GM12878 (cell line): ENCODE measurements around the gene N4BP3. TPM values are rescaled to one million over a fixed set of nuclear protein-coding genes. Genes with fewer than 3 reads are reported as not detected.

Experiments
- ATAC-seq: fragments of 200-7000 bp; cut with Tn5 transposase; 3 replicates; pipeline ENCODE4 v1.9.1; 2020; ENCODE audit warnings: mild to moderate bottlenecking, moderate library complexity
- BruUV-seq: library from RNA; stranded (reverse); fragments of 400-500 nt; replicated peaks from 2 replicates; lab custom pipeline; 2021; lab: Mats Ljungman, UMichigan
- CTCF ChIA-PET: fragments of 300-600 bp; sonication (Branson Sonifier 250); formaldehyde crosslinking; extraction: SDS; loops from one replicate; lab custom pipeline; 2021; ENCODE audit warnings: inconsistent platforms; lab: Yijun Ruan, JAX
- POLR2A ChIA-PET: fragments of 350-600 bp; formaldehyde crosslinking; extraction: SDS; loops from one replicate; lab custom pipeline; 2021; ENCODE audit warnings: inconsistent platforms; lab: Charles Lee
- RAD21 ChIA-PET: fragments of 300-600 bp; sonication (Branson Sonifier 250); formaldehyde crosslinking; loops from one replicate; lab custom pipeline; 2023; ENCODE audit warnings: antibody characterized with exemption; ENCODE audit not compliant: unreplicated experiment; lab: Charles Lee
- SMC1A ChIA-PET: fragments of 300-600 bp; sonication (Branson Sonifier 250); formaldehyde crosslinking; loops from one replicate; lab custom pipeline; 2023; ENCODE audit not compliant: unreplicated experiment, uncharacterized antibody; lab: Charles Lee
- DNase-seq: peaks from one replicate; pipeline ENCODE4 v3.0.0-alpha.2; 2011; ENCODE audit warnings: low read depth, low spot score
- FAIRE-seq: peaks from 3 replicates; lab custom pipeline; 2011; peaks lifted over from hg19 to GRCh38; lab: Jason Lieb, UNC
- H2AFZ ChIP-seq: 2 replicates; pipeline ENCODE4 v1.6.0; 2011; ENCODE audit warnings: low read depth, low read length, control low read depth; ENCODE audit not compliant: control insufficient read depth
- H3K27ac ChIP-seq: 2 replicates; pipeline ENCODE4 v1.5.1; 2011; ENCODE audit warnings: control low read depth; ENCODE audit not compliant: control insufficient read depth, insufficient read depth
- H3K27me3 ChIP-seq, 2 experiments: replicated peaks in 1 of 2; 2 replicates each; pipeline versions ENCODE4 v1.6.0 to v1.6.1; 2011; ENCODE audit warnings: low read length in 1 of 2; ENCODE audit not compliant: control insufficient read depth in 2 of 2, insufficient read depth in 2 of 2
- H3K36me3 ChIP-seq, 2 experiments: 2 replicates each; pipeline ENCODE4 v1.5.1; 2011; ENCODE audit warnings: low read length in 1 of 2; ENCODE audit not compliant: control insufficient read depth in 2 of 2, insufficient read depth in 2 of 2
- H3K4me1 ChIP-seq: 2 replicates; pipeline ENCODE4 v1.6.1; 2011; ENCODE audit warnings: mild to moderate bottlenecking, low read length, moderate library complexity, mixed read lengths; ENCODE audit not compliant: control insufficient read depth, insufficient read depth
- H3K4me2 ChIP-seq: 2 replicates; pipeline ENCODE4 v1.6.0; 2011; ENCODE audit warnings: control low read depth; ENCODE audit not compliant: control insufficient read depth, insufficient read depth
- H3K4me3 ChIP-seq: fragments of 200-600 bp; sonication (generic); 2 replicates; pipeline ENCODE4 v1.5.1; 2016
- H3K79me2 ChIP-seq: 2 replicates; pipeline ENCODE4 v1.6.0; 2011; ENCODE audit warnings: low read length; ENCODE audit not compliant: control insufficient read depth, insufficient read depth
- H3K9ac ChIP-seq: 2 replicates; pipeline ENCODE4 v1.8.0; 2011; ENCODE audit warnings: low read length, control low read depth, mixed read lengths; ENCODE audit not compliant: control insufficient read depth, insufficient read depth
- H3K9me3 ChIP-seq: replicated peaks from 3 replicates; pipeline ENCODE4 v1.5.1; 2011; ENCODE audit warnings: mild to moderate bottlenecking, low read length; ENCODE audit not compliant: control insufficient read depth, insufficient read depth
- H4K20me1 ChIP-seq: 2 replicates; pipeline ENCODE4 v1.6.0; 2011; ENCODE audit not compliant: control insufficient read depth, insufficient read depth
- BHLHE40 ChIP-seq, 2 experiments: fragments of 450-650 bp in 1 of 2; IDR thresholded peaks; 2 replicates each; pipeline ENCODE4 v1.6.1; 2011 to 2017; ENCODE audit warnings: low read depth in 2 of 2, borderline replicate concordance in 1 of 2, improper control_type of control experiment in 1 of 2, low read length in 1 of 2, mild to moderate bottlenecking in 1 of 2
- CTCF ChIP-seq, 3 experiments: IDR thresholded peaks in 2 of 3; conservative IDR thresholded peaks in 1 of 3; 2 replicates each; pipeline ENCODE4 v1.5.1; 2011; ENCODE audit warnings: low read depth in 3 of 3, low read length in 3 of 3, mild to moderate bottlenecking in 3 of 3, control low read depth in 2 of 3, moderate library complexity in 2 of 3, inconsistent platforms in 1 of 3, mixed read lengths in 1 of 3; ENCODE audit not compliant: control insufficient read depth in 2 of 3, insufficient read depth in 1 of 3; ENCODE audit errors: extremely low read depth in 1 of 3
- HCFC1 ChIP-seq: fragments of 150-350 bp; IDR thresholded peaks from 2 replicates; pipeline ENCODE4 v1.6.1; 2014; ENCODE audit warnings: low read length
- IKZF2 ChIP-seq, 2 experiments: fragments of 450-650 bp; IDR thresholded peaks; 2 replicates each; pipeline ENCODE4 v1.6.1; 2017; ENCODE audit warnings: mild to moderate bottlenecking in 2 of 2, moderate library complexity in 2 of 2
- JUND ChIP-seq: IDR thresholded peaks from 2 replicates; pipeline ENCODE4 v1.6.1; 2012; ENCODE audit warnings: low read depth, mild to moderate bottlenecking, low read length, improper control_type of control experiment, moderate library complexity
- NBN ChIP-seq: fragments of 450-650 bp; IDR thresholded peaks from 2 replicates; pipeline ENCODE4 v1.6.1; 2016
- NR2F1 ChIP-seq: fragments of 450-650 bp; conservative IDR thresholded peaks from 2 replicates; pipeline ENCODE4 v1.6.1; 2017; ENCODE audit warnings: mild to moderate bottlenecking
- RAD51 ChIP-seq: fragments of 450-650 bp; IDR thresholded peaks from 2 replicates; pipeline ENCODE4 v1.6.1; 2016; ENCODE audit warnings: moderate library complexity, mild to moderate bottlenecking, inconsistent platforms
- RBBP5 ChIP-seq: fragments of 200-600 bp; sonication (generic); conservative IDR thresholded peaks from 2 replicates; pipeline ENCODE4 v1.6.1; 2016
- SP1 ChIP-seq: IDR thresholded peaks from one replicate; pipeline ENCODE4 v1.6.1; 2011; ENCODE audit warnings: low read depth, low read length
- WGBS: methylation state at CpG from one replicate; pipeline ENCODE4 v1.1.6; 2016; ENCODE audit warnings: low lambda C conversion rate; ENCODE audit not compliant: insufficient replicate concordance, insufficient coverage; ENCODE audit errors: missing lambda C conversion rate; 5-methylcytosine and 5-hydroxymethylcytosine counted together
- in situ Hi-C: fragments of 300-500 bp; cut with MboI; formaldehyde crosslinking; loops from 9 replicates; pipeline ENCODE4 v1.14.3; 2018; ENCODE audit warnings: mixed read lengths
- intact Hi-C: fragments of 100-400 bp; cut with micrococcal nuclease; formaldehyde crosslinking; loops from one replicate; pipeline ENCODE4 v1.14.2; 2022; ENCODE audit not compliant: unreplicated experiment
- polyA plus RNA-seq, 11 experiments: library from polyadenylated mRNA; depleted of rRNA in 4 of 11; unstranded in 6 of 11; stranded (reverse) in 5 of 11; fragments of >200 nt; fragmentation: Nextera tagmentation in 4 of 11; fragmentation: Illumina TruSeq in 1 of 11; extraction: Ambion mirVana in 4 of 11; extraction: Trizol in 1 of 11; gene quantifications; 1 replicate in 1 of 11; 2 replicates in 10 of 11; pipeline versions ENCODE4 v1.2.1 to v1.2.3, GENCODE V29; 2011 to 2016; ENCODE audit warnings: inconsistent platforms in 2 of 11, missing spikeins in 2 of 11, low read depth in 1 of 11
- total RNA-seq, 4 experiments: library from RNA; depleted of rRNA in 3 of 4; stranded (reverse); fragments of >200 nt in 3 of 4; fragmentation: Illumina TruSeq in 1 of 4; extraction: Trizol in 1 of 4; gene quantifications; 2 replicates each; pipeline versions ENCODE4 v1.2.1 to v1.2.3, GENCODE V29; 2013 to 2021
- TF ChIP-seq, protein P1 (sequence below): IDR thresholded peaks from 2 replicates; pipeline ENCODE4 v1.6.1; 2012; ENCODE audit warnings: low read depth, low read length, improper control_type of control experiment

The N4BP3 gene
- total and polyA plus RNA-seq, 10 of the 15 experiments (the other 5 are each of a cell fraction or from before 2014, with no cell fraction given), result 0.06 to 13.0 (median 4.3) TPM

- Histone ChIP-seq H3K79me2 (no peaks in the 10 kb centered on the region), H3K36me3 (no peaks in the 10 kb centered on the region), H3K27me3 (no peaks in the 10 kb centered on the region), H3K4me3 (no peak overlapping the region), H3K9ac (no peak overlapping the region), H2AFZ (0 out of 2 replicates have a peak overlapping the region, but pooled peaks have one; percentile 4), H3K4me2 (no peak overlapping the region), H3K4me1 (peaks cover 11% of the 10 kb centered on the region), H4K20me1 (no peaks in the 10 kb centered on the region), H3K9me3 (no peaks in the 10 kb centered on the region)
- intact Hi-C loops (no loop called here), in situ Hi-C loops (no loop called here)
- no peak for FAIRE-seq
- DNase-seq, result no peak
- ChIA-PET RAD21 (interaction anchor here (0.8 kb wide), 1 partner anchor 15 kb away, joined by 3 read pairs; no protein-coding TSS in a partner anchor), POLR2A (interaction anchor here (0.6 to 2.1 kb wide), 4 partner anchors 8 to 48 kb away, joined by 3 to 7 read pairs (median 3); partner anchors contain the start of gene NHP2), CTCF (interaction anchor here (0.6 to 3.0 kb wide), 3 partner anchors 14 to 32 kb away, joined by 3 to 21 read pairs (median 4); no protein-coding TSS in a partner anchor), SMC1A (interaction anchor here (0.6 to 2.6 kb wide), 6 partner anchors 10 to 120 kb away, joined by 3 to 9 read pairs (median 3); no protein-coding TSS in a partner anchor)
- WGBS, result 0% methylated on average over 4 of the region's 4 CpGs
- ATAC-seq, result no peak
- no TSS peak for BruUV-seq
- TF ChIP-seq NR2F1 (no peak), HCFC1 (no peak), RAD51 (no peak)
- TF ChIP-seq, all 136 proteins: peak for 0
- no peak overlapping the region for H3K27ac ChIP-seq
These were observed 7.2 kb upstream of the N4BP3 start for GRCh38 chr5:178106086-178106485.

DNA sequence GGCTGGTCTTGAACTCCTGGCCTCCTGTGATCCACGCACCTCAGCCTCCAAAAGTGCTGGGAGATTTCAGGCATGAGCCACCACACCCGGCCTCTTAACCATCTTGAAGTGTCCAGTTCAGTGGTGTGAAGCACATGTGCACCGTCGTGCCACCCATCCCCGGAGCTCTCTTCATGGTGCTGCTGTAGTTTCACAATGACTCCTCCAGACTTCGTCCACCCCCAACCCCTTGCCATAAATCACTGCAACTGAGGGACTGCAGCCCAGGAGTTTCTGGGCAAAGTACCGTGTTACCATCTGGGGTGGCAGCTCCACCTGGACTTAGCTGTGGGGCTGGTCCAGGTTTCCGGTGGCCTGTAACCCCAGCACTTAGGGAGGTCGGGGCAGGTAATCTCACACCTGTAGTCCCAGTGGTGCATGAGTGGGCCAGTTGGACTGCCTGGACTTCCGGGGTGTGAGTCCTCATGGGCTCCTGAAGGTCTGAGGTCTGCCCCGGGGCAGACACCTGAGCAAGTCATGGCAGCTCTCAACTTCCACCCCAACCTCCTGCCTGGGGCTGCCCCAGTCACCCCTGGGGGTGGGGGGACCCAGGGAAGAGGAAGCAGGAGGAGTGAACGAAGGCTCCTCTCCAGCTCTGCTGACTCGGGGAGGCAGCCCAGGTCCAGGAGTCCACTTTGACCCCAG, 6.6 kb upstream of the N4BP3 start:
- Histone ChIP-seq H3K27me3 (no peaks in the 10 kb centered on the region), H4K20me1 (no peaks in the 10 kb centered on the region), H3K4me3 (no peak overlapping the region), H2AFZ (peak overlapping the region; percentile 39), H3K79me2 (no peaks in the 10 kb centered on the region), H3K9ac (no peak overlapping the region), H3K4me2 (peak overlapping the region; percentile 19; the same call in 1 of the 2 replicates), H3K36me3 (no peaks in the 10 kb centered on the region), H3K4me1 (peaks cover 11% of the 10 kb centered on the region), H3K27ac (no peak overlapping the region), H3K9me3 (no peaks in the 10 kb centered on the region)
- RAD21 ChIA-PET, result no interaction called here
- intact Hi-C loops (no loop called here), in situ Hi-C loops (no loop called here)
- BruUV-seq, result no TSS peak
- CTCF ChIA-PET, result interaction anchor here (0.6 to 3.0 kb wide), 2 partner anchors 14 to 31 kb away, joined by 3 to 21 read pairs; no protein-coding TSS in a partner anchor
- SMC1A ChIA-PET, result interaction anchor here (0.8 to 2.6 kb wide), 5 partner anchors 10 to 39 kb away, joined by 3 to 9 read pairs (median 3); no protein-coding TSS in a partner anchor
- FAIRE-seq, result peak; percentile 18
- no peak for DNase-seq
- peak; percentile 88 for ATAC-seq
- WGBS, result 2% methylated on average over 13 of the region's 13 CpGs
- POLR2A ChIA-PET, result interaction anchor here (2.1 kb wide), 1 partner anchor 9 kb away, joined by 7 read pairs; no protein-coding TSS in a partner anchor
- TF ChIP-seq RBBP5, result no peak
- TF ChIP-seq, protein P1, sequence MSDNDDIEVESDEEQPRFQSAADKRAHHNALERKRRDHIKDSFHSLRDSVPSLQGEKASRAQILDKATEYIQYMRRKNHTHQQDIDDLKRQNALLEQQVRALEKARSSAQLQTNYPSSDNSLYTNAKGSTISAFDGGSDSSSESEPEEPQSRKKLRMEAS, result peak; percentile 19; the same call in 1 of the 2 replicates
- no peak for TF ChIP-seq NBN
- TF ChIP-seq JUND, result peak; percentile 42; the same call in 1 of the 2 replicates
- TF ChIP-seq BHLHE40 (IDR thresholded peaks at IDR 0.05; ENCODE audit: borderline replicate concordance in 1 of 2, low read depth in 2 of 2, low read length in 1 of 2), result peak in 1 of 2 experiments; percentile 45; a peak in 1 of 4 replicates
- TF ChIP-seq IKZF2 (IDR thresholded peaks at IDR 0.05), result 0 out of 4 replicates have a peak, but pooled peaks of 1 of the 2 experiments have one; percentile 9
- TF ChIP-seq SP1, result no peak
- TF ChIP-seq CTCF (IDR thresholded peaks at IDR 0.05 in 2 of 3, conservative IDR thresholded peaks at IDR 0.05 in 1 of 3; ENCODE audit: control insufficient read depth in 2 of 3, extremely low read depth in 1 of 3, insufficient read depth in 1 of 3, low read depth in 3 of 3, low read length in 3 of 3), result no peak
